C4-2B (cell line): Measurements from ENCODE around the gene RPS8.

Experiments
- CTCF ChIP-seq: fragments of 450-650 bp; conservative IDR thresholded peaks from 2 replicates; pipeline ENCODE4 v1.5.1; 2017; ENCODE audit warnings: mild to moderate bottlenecking
- ZFX ChIP-seq: fragments of 450-650 bp; IDR thresholded peaks from 2 replicates; pipeline ENCODE4 v1.6.1; 2017

GRCh38 chr1:44733784-44734183 lies 41.6 kb upstream of the RPS8 start:
- TF ChIP-seq CTCF (no peak), ZFX (no peak)
